Fibroblast of skin of right quadriceps (primary cell): ENCODE data around the gene KCNK18.
A peak's percentile ranks its signal among the peaks of the same experiment; 100 is the strongest.
"Not testable (repeated sequence)": the region's sequence is repeated elsewhere in the genome, so short reads cannot be mapped to it uniquely, and the experiment has no call there.

Source experiments
- DNase-seq: peaks from one replicate; pipeline ENCODE4 v3.0.0-alpha.2; 2013

The KCNK18 gene

GRCh38 chr10:117222976-117223692 lies 25.8 kb downstream of the KCNK18 start:
- DNase-seq = no peak

- no peak for DNase-seq
Observed at GRCh38 chr10:117223693-117224430, 26.6 kb downstream of the KCNK18 start.

DNA sequence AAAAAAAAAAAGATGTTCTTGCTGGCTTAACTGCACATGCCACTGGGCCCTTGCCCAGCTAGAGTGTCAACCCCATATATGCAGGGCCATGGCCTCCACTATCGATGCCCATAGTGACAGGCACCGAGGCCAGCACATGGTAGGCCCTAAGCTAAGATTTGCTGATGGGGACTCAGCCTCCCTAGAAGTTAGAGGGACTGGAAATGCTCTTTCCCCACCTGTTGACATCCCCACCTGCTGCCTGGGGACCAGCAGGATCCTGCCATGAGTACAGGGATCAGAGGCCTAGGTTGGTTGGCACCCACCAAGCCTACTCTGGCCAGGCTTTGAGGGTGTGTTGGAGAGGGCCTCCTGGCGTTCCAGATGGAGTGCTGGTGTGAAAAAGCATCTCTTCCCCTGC lies 27.6 kb downstream of the KCNK18 start:
- DNase-seq = no peak

- DNase-seq = peak; percentile 32
Observed at GRCh38 chr10:117226813-117227451, 29.6 kb downstream of the KCNK18 start.

DNA sequence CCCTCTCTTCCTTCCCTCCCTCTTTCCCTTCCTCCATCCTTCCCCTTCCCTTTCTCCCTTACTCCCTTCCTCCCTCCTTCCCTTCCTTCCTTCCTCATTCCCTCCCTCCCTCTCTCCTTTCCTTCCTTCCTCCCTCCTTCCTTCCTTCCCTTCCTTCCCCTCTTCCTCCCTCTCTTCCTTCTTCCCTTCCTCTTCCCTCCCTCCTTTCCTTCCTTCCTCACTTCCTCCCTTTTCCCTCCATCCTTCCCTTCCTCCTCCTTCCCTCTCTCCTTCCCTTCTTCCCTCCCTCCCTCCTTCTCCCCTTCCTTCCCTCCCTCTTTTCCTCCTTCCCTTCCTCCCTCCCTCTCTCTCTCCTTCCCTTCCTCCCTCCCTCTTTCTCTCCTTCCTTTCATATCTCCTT lies 30.9 kb downstream of the KCNK18 start:
- DNase-seq = no peak

- DNase-seq = not testable (repeated sequence)
Observed at GRCh38 chr10:117230107-117230506, 32.8 kb downstream of the KCNK18 start.

- no peak for DNase-seq
Observed at GRCh38 chr10:117237401-117237991, 40.2 kb downstream of the KCNK18 start.

GRCh38 chr10:117239051-117239450 lies 41.8 kb downstream of the KCNK18 start:
- no peak for DNase-seq

DNA sequence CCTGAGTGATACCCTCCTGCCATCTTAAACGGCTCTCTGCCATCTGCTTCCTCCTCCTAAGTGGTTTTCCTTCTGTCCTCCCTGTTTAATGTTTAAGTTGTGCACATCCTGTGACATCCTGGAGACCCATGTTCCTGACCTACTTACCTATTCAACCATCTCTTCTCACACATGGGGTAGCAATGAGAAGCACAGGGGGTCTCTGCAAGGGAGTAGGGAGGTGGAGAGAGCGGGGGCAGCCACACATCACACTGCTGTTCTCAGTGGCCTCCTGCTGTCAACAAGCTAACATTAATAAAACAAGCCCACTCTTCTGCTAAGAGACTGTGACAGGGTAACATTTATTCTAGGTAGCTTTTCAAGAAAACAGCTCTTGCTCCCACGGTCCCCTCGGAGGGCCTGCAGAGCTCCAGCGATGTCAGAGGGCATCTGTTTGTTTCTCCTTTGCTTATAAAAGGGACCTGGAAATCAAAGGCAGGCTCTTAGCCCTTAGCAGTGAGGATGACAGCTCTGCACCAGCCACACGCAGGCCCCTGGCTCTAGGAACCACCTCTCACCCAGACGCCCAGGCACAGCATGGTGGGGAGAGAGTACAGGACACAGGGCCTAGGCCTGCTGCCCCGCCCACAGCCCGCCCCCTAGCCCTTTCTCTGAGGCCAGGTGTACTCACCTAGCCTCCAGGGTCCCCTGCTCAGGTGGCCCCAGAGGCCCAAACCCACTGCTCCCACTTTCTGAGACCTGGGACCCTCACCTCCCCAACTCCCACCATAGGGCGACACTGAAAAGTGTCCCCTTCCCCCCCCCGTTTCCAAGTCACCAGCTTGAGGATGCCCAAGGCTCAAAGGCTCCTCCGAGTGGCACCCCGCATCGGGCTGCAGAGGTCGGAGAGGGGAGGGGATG lies 42.7 kb downstream of the KCNK18 start:
- no peak for DNase-seq

DNA sequence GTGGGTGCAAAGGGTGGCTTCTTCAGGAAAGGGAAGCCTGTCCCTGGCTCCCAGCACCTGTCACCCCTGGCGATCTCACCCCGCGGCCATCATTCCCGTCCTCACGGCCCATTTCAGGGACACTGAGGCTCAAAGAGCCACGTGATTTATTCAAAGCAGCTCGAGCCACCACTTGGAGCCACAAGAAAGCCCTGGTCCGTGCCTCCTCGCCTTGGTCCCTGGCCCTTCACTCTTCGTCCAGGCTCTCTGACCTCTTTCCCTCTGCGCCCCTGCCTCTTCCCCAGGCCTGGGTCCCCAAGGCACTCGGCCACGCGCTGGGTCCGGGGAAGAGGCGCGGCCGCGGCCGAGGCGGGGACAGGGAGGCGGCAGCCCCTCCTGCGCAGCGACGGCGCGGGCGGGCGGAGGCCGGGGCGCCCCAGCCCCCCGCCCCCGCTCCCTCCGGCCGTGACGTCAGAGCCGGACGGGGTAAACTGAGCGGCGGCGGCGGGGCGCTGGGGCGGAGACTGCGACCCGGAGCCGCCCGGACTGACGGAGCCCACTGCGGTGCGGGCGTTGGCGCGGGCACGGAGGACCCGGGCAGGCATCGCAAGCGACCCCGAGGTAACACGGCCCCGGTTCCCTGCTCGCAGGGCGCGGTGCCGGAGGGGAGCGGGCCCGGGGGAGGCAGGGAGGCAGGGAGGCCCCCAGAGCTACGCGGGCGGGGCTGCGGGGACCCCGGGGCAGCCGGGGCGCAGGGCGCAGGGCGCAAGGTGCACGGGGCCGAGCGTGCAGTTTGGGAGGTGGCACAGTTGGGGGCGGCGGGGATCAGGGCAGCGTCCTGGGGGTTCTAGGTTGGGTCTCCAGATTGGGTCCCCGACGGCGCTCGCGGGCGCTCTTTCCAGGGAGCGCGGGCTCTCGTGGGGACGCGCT lies 43.6 kb downstream of the KCNK18 start, which contains the start of gene SLC18A2:
Gene SLC18A2 (plus strand): TSS at position 494 of the 909 bp plus-strand sequence. CDS start 580 bp downstream, outside the sequence.
- no peak for DNase-seq

DNA sequence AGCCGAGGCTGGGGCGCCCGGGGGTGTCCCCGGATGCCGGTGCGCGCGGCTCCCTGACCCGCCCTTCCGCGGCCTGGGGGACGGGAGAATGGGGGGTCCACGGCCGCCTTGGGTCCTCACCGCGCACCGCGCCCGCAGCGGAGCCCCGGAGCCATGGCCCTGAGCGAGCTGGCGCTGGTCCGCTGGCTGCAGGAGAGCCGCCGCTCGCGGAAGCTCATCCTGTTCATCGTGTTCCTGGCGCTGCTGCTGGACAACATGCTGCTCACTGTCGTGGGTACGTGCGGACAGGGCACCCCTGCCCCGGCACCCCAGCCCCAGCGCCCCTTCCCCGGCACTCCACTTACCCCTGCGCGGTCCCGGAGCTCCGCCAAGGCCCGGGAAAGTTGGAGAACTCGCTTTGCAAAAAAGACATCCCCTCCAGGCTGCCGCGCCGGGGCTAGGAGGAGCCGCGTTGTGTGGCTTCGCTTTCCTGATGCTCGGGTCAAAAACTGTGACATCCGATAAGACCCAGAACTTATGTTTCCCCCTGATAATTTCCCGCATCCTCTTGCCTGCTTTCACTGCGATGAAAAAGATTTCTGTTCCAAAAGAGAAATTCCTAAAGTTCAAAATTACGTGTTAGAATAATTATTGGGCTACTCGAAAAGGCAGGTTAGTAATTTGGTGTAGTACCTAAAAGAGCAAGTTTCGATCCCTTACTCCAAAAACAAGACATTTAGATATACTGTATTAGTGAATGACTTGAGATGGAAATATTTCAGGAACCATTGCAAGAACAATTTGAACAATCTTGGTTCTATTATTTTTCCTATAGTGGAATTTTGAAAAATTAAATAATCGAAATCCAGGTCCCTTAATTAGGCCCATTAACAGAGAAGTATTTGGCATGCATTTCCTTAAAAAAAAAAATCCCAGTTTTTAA lies 44.5 kb downstream of the KCNK18 start:
- no peak for DNase-seq

DNA sequence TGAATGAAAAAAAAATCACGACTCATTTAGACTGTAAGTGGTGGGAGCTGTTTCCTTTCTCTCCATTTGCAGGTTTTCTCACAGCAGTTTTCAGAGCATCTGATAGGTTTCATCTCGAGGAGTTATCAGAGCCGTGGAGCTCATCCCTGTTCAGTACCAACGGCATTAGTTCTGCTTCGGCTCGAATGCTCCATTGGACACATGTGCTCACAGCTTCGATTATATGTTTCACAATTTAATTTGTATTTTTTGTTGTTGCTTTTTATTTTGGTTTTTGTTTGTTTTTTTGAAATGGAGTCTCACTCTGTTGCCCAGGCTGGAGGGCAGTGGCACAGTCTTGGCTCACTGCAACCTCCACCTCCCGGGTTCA lies 45.2 kb downstream of the KCNK18 start:
- no peak for DNase-seq

DNA sequence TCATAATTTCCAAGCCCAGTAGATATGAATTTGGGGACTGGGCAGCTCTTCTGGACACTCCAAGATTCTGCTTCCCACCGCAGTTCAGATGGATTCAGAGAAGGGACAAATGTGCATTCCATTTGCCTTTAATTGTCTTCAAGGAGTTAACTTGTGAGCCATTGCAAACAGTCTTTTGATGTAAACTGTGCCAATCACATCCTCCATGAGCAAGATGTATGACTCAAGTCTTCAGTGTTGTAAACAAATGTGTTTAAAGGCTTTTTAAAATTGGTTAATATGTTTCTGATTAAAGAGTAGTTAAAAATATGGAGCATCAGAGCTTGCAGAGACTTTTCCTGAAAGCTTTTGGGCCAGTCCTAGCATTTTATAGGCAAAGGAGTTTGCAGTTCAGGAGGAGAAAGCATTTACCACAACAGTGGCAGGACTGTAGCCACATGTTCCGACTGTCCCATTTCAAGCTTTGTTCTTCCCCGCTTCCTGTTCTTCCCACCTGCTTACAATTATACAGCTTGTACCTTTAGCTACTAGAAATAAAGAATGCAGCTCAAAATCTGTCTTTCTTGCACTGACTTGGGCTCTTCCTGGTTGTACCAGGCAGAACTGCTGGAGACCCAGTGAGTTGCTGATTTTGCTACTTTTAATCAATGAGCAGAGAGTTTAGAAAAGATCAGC lies 49.8 kb downstream of the KCNK18 start:
- peak; percentile 53 for DNase-seq

DNA sequence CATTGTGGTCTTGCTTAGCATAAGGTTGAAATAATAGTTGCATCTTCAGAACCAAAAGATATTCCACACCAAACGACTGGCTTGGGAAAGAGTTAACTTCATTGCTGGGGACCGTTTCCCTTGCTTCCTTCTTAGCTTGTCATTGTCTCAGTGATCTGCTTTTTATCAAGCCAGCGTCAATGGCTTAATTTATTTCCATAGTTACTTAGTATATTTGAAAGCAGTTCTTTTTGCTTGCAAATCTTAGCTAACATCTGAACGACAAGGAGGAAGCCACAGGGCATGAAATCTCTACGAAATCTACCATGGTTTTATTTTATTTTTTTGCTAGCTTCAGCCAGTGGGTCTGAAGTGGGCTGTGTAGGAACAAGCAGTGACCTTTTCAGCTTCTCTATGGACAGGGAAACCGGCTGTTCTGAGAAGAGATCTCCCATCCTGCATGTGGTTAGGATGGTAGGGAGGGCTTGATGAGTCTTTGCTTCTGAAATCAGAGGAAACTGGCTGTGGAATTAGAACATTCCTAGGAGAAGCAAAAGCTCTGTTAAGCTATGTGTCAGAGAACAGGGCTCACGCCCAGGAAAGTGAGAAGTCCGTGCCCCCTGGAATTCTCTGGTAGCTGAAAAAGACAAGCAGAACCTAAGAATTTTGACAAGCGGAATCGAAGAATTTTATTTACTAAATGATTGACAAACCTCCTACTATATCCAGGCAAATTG lies 51.6 kb downstream of the KCNK18 start:
- peak; percentile 55 for DNase-seq

DNA sequence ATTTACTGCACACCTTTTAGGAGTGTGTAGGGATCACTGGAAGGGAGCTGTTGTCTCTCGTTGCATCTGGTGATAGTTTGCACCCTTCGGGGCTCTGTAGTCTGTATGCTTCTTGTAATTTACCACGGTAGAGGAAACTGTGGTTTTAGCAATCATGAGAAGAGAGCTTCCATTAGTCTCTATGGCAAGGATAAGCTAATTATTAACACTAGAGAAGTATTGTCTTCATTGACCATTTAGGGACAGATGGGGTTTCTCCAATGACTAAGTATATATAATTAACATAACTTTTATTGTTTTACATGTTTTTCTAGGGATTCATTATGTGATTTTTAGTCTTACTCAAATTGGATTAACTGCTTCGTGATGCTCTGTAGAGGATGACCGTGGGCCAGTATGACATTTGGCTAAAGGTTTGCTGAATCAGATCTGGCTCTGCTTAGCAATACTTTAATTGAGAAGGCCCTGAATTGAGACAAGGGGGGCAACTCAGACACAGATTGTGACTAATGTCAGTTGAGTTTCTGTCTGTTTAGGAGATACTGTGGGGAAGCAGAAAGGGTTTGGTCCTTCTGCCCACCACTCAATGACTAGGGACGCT lies 52.3 kb downstream of the KCNK18 start:
- DNase-seq = peak; percentile 6

- DNase-seq = no peak
Observed at GRCh38 chr10:117250411-117250810, 53.1 kb downstream of the KCNK18 start.

GRCh38 chr10:117253908-117254307 lies 56.6 kb downstream of the KCNK18 start:
- DNase-seq = no peak

- no peak for DNase-seq
Observed at GRCh38 chr10:117254338-117254737, 57.0 kb downstream of the KCNK18 start.
